Measurements from ENCODE around the gene LRP2. TPM values are rescaled to one million over a fixed set of nuclear protein-coding genes. Genes with fewer than 3 reads are reported as not detected.

LRP2 gene
- total and polyA plus RNA-seq, 2 of the 8 experiments (the other 6 are each of a cell fraction or from before 2014, with no cell fraction given) = 2.0 to 2.9 TPM

DNA sequence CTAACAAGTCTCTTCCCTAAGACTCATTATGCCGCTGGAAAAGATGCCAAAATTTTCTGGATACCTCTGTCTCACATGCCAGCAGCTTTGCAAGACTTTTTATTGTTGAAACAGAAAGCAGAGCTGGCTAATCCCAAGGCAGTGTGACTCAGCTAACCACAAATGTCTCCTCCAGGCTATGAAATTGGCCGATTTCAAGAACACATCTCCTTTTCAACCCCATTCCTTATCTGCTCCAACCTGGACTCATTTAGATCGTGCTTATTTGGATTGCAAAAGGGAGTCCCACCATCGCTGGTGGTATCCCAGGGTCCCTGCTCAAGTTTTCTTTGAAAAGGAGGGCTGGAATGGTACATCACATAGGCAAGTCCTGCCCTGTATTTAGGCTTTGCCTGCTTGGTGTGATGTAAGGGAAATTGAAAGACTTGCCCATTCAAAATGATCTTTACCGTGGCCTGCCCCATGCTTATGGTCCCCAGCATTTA, 266.7 kb downstream of the LRP2 start (continued):
- TF ChIP-seq, protein P1, sequence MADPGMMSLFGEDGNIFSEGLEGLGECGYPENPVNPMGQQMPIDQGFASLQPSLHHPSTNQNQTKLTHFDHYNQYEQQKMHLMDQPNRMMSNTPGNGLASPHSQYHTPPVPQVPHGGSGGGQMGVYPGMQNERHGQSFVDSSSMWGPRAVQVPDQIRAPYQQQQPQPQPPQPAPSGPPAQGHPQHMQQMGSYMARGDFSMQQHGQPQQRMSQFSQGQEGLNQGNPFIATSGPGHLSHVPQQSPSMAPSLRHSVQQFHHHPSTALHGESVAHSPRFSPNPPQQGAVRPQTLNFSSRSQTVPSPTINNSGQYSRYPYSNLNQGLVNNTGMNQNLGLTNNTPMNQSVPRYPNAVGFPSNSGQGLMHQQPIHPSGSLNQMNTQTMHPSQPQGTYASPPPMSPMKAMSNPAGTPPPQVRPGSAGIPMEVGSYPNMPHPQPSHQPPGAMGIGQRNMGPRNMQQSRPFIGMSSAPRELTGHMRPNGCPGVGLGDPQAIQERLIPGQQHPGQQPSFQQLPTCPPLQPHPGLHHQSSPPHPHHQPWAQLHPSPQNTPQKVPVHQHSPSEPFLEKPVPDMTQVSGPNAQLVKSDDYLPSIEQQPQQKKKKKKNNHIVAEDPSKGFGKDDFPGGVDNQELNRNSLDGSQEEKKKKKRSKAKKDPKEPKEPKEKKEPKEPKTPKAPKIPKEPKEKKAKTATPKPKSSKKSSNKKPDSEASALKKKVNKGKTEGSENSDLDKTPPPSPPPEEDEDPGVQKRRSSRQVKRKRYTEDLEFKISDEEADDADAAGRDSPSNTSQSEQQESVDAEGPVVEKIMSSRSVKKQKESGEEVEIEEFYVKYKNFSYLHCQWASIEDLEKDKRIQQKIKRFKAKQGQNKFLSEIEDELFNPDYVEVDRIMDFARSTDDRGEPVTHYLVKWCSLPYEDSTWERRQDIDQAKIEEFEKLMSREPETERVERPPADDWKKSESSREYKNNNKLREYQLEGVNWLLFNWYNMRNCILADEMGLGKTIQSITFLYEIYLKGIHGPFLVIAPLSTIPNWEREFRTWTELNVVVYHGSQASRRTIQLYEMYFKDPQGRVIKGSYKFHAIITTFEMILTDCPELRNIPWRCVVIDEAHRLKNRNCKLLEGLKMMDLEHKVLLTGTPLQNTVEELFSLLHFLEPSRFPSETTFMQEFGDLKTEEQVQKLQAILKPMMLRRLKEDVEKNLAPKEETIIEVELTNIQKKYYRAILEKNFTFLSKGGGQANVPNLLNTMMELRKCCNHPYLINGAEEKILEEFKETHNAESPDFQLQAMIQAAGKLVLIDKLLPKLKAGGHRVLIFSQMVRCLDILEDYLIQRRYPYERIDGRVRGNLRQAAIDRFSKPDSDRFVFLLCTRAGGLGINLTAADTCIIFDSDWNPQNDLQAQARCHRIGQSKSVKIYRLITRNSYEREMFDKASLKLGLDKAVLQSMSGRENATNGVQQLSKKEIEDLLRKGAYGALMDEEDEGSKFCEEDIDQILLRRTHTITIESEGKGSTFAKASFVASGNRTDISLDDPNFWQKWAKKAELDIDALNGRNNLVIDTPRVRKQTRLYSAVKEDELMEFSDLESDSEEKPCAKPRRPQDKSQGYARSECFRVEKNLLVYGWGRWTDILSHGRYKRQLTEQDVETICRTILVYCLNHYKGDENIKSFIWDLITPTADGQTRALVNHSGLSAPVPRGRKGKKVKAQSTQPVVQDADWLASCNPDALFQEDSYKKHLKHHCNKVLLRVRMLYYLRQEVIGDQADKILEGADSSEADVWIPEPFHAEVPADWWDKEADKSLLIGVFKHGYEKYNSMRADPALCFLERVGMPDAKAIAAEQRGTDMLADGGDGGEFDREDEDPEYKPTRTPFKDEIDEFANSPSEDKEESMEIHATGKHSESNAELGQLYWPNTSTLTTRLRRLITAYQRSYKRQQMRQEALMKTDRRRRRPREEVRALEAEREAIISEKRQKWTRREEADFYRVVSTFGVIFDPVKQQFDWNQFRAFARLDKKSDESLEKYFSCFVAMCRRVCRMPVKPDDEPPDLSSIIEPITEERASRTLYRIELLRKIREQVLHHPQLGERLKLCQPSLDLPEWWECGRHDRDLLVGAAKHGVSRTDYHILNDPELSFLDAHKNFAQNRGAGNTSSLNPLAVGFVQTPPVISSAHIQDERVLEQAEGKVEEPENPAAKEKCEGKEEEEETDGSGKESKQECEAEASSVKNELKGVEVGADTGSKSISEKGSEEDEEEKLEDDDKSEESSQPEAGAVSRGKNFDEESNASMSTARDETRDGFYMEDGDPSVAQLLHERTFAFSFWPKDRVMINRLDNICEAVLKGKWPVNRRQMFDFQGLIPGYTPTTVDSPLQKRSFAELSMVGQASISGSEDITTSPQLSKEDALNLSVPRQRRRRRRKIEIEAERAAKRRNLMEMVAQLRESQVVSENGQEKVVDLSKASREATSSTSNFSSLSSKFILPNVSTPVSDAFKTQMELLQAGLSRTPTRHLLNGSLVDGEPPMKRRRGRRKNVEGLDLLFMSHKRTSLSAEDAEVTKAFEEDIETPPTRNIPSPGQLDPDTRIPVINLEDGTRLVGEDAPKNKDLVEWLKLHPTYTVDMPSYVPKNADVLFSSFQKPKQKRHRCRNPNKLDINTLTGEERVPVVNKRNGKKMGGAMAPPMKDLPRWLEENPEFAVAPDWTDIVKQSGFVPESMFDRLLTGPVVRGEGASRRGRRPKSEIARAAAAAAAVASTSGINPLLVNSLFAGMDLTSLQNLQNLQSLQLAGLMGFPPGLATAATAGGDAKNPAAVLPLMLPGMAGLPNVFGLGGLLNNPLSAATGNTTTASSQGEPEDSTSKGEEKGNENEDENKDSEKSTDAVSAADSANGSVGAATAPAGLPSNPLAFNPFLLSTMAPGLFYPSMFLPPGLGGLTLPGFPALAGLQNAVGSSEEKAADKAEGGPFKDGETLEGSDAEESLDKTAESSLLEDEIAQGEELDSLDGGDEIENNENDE (IDR thresholded peaks at IDR 0.05; ENCODE audit: insufficient replicate concordance, low read length) = no peak
- no peak for TF ChIP-seq CHD1 (IDR thresholded peaks at IDR 0.05; ENCODE audit: low read depth, low read length)
- no peak for TF ChIP-seq SAP30 (IDR thresholded peaks at IDR 0.05; ENCODE audit: insufficient read depth, insufficient replicate concordance, low read length)
- TF ChIP-seq, protein P2, sequence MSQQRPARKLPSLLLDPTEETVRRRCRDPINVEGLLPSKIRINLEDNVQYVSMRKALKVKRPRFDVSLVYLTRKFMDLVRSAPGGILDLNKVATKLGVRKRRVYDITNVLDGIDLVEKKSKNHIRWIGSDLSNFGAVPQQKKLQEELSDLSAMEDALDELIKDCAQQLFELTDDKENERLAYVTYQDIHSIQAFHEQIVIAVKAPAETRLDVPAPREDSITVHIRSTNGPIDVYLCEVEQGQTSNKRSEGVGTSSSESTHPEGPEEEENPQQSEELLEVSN (IDR thresholded peaks at IDR 0.05) = no peak
- TF ChIP-seq HDAC6 (IDR thresholded peaks at IDR 0.05; ENCODE audit: low read depth, low read length) = no peak
- TF ChIP-seq, protein P3, sequence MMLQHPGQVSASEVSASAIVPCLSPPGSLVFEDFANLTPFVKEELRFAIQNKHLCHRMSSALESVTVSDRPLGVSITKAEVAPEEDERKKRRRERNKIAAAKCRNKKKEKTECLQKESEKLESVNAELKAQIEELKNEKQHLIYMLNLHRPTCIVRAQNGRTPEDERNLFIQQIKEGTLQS (IDR thresholded peaks at IDR 0.05; ENCODE audit: insufficient read depth, low read depth, low read length) = no peak
- no peak for TF ChIP-seq EGR1 (IDR thresholded peaks at IDR 0.05; ENCODE audit: borderline replicate concordance, low read depth, low read length)
- TF ChIP-seq SRF (IDR thresholded peaks at IDR 0.05; ENCODE audit: low read depth, low read length) = no peak
- no peak for TF ChIP-seq CBX5 (IDR thresholded peaks at IDR 0.05; ENCODE audit: low read depth, low read length)
- TF ChIP-seq CHD2 (IDR thresholded peaks at IDR 0.05; ENCODE audit: low read length) = no peak

All from H1 (cell line).